ACHN (cell line): ENCODE measurements around the gene HES5.
"Not testable (repeated sequence)": the region's sequence is repeated elsewhere in the genome, so short reads cannot be mapped to it uniquely, and the experiment has no call there.

Experiments used
- DNase-seq: peaks from one replicate; pipeline ENCODE4 v3.0.0-alpha.2; 2015
- in situ Hi-C: cut with HindIII; loops from 2 replicates; pipeline ENCODE4 v1.10.0; 2017; ENCODE audit warnings: low sequenced_read_pairs, low pct_ligation_motif_present, low pct_unique_long_range_greater_than_20kb

The HES5 gene

DNA sequence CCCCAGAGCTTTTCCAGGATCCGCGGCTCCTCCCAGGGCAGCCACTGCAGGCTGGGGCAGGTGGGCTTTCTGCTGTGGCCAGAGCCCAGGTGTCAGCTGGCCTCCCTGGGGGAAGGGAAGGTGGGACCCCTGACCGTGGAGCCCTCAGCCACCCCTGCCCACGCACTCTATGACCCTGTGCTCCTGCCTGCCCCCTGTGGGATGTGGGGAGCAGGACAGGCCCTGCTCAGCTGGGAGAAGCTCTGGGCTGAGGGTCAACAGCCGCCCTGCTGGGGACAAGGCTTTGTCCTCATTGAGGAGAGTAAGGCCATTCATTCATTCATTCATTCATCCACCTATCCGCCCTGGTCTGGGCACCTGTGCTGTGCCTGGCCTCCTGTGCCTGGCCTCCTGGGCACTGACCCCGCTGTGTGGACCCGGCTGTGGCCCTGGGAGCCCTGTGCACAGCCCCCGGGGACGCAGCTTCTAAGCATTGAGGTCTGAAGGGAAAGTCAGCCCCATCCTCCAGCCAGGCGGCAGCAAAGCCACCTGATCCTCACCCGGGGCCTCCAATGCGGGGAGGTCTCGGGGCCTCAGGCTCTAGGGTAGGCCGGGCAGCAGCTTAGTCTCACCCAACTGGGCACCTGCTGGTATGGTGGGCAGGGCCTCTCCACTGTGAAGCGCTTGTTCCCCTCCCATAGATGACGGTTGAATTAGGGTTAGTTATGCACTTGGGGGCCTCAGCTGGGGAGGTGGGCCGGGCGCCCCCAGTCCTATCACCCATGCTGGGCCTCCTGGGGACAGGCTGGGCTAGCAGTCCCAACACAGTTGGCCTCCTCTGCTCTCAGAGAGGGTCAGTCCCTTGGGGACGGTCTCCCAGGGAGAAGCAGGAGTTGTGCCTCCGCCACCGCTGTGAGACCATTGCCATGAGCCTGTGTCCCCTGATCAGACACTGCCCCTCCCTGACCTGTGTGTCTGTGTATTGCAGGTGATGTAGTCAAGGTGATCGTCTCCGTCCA, 32.1 kb upstream of the HES5 start:
- no peak for DNase-seq
- in situ Hi-C loops = no loop called here

DNA sequence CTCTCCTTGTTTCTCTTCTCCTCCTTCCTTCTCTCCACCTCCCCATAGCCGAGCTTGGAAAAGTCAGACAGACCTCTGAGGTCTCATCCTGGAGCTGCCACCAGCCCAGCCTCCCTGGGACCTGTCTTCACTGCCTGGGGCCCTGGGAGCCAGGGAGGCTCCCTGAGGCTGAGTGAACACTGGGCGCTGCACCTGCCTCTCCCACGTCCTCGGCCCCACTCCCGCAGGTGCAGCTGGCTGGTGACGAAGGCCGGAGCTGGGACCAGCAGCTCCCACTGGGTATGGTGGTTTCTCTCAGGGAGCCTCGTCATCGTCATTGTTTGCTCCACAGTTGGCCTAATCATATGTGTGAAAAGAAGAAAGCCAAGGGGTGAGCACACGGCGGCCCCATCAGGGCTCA, 31.4 kb upstream of the HES5 start:
- in situ Hi-C loops = no loop called here
- DNase-seq = no peak

DNA sequence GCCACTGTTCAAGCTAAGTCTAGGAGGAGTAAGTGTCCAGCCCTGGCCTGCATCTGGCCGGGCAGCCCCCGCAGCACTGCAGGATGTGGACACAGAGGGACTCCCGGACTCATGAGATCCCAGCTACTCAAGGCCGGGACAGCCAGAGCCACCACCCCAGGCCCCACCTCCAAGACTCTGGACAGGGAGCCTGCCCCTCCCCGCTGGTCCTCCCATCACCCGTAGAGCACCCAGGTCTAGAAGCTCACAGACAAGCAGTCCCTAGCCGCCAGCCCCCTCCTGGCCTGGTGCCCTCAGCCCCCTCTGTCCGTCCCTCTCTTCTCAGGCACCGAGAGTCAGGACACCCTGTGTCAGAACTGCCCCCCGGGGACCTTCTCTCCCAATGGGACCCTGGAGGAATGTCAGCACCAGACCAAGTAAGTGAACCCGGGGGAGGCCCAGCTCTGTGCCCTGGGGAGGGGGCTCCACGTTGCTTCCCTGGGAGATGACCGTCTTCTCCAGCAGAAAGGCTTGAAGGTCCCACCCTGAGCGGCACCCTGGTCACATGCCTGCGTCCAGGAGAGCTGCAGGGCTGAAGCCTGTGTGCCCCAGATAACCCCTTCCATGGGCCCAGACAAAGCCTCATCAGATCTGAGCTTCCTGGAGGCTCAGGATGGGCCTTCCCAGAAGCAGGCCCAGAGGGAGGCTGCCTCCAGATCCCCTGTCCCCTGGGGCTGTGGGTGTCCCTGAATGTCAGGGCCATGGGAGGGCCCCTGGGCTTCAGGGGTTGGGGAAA, 30.4 kb upstream of the HES5 start:
- DNase-seq = no peak
- in situ Hi-C loops = no loop called here

DNA sequence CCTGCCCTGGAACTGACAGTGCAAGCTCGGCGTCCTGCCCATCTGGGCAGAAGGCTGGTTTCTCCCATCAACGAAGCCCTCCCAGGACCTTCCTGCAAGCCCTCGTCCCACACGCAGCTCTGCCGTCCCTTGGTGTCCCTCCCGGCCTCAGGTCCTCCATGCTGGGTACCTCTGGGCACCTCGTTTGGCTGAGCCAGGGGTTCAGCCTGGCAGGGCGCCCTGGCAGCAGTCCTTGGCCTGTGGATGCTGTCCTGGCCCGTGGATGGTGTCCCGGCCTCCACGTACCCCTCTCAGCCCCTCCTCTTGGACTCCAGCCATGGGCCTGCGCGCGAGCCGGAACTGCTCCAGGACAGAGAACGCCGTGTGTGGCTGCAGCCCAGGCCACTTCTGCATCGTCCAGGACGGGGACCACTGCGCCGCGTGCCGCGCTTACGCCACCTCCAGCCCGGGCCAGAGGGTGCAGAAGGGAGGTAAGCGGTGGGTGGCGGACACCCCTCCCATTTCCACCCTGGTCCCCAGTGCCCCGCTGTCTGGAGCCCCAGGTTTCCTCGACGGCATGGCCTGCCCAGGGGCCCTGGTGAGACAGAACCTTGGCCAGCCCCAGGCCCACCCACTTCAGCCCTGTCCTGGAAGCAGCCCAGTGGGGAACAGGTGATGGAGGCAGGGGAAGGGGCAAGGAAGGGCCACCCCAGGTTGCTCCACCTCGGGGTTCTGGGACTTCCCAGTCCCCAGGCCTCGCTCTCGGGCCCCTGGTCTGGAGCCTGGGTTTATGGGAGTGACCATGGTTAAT, 29.6 kb upstream of the HES5 start:
- in situ Hi-C loops = no loop called here
- no peak for DNase-seq

DNA sequence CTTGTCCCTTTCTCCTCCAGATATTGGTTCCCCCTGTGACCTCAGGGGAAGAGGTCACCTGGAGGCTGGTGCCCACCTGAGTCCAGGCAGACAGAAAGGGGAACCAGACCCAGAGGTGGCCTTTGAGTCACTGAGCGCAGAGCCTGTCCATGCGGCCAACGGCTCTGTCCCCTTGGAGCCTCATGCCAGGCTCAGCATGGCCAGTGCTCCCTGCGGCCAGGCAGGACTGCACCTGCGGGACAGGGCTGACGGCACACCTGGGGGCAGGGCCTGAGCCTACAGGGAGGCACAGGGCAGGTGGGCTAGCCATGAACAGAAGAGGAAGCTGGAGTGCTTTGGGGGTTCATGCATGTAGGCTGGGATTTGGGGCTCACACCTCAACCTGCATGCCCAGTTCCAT, 28.8 kb upstream of the HES5 start:
- DNase-seq = no peak

DNA sequence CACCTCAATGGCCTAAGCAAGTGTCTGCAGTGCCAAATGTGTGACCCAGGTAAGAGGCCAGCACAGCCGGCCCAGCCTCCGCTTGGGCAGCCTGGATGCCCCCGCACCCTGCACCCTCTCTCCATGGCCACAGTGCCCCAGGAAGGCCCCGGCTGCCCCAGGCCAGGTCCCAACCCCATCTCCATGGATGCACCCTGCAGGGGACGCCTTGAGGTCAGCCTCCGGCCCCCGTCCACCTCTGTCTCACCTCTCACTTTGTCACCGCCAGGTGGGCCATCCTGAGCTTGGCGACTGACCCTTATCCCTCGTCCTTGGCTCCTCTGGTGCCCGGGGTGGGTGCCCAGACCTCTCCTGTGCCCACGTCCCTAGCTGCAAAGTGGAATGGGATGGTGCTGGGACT, 28.4 kb upstream of the HES5 start:
- in situ Hi-C loops = no loop called here
- no peak for DNase-seq

More for the DNA sequence above, 28.8 kb upstream of the HES5 start:
- in situ Hi-C loops = no loop called here

DNA sequence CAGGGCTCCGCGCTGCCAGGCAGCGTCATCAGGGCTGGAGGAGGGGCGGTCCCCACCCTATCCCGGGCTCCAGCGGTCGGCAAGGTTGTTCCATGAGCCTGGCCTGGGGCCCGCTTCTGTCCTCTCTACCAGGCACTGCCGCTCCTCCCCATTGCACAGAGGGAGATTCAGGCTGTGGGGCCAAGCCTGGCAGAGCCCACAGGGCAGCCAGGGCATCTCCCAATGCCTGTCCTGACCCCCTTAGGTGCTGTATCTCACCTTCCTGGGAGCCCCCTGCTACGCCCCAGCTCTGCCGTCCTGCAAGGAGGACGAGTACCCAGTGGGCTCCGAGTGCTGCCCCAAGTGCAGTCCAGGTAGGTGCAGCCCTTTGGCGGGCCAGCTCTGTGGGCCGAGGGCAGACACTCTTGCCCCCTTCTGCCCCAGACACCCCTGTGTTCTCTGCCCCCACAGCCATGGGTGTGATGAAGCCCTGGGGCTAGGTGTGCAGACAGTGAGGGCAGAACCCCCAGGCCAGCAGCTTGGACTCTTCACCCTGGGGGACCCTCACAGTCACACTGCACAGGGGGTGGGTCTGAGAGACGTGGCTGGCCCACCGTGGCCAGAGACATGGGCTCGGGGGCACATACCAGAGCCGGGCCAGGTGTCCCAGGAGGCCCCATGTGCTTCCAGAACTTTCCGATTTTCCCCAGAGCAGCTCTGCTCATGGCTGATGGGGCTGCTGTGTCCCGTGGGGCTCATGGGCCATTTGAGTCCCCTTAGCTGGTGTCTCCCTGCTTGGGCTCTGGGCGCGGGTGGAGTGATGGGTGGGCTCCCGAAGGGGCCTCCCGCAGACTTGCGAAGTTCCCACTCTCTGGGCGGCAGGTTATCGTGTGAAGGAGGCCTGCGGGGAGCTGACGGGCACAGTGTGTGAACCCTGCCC, 27.7 kb upstream of the HES5 start:
- no peak for DNase-seq
- in situ Hi-C loops = no loop called here

DNA sequence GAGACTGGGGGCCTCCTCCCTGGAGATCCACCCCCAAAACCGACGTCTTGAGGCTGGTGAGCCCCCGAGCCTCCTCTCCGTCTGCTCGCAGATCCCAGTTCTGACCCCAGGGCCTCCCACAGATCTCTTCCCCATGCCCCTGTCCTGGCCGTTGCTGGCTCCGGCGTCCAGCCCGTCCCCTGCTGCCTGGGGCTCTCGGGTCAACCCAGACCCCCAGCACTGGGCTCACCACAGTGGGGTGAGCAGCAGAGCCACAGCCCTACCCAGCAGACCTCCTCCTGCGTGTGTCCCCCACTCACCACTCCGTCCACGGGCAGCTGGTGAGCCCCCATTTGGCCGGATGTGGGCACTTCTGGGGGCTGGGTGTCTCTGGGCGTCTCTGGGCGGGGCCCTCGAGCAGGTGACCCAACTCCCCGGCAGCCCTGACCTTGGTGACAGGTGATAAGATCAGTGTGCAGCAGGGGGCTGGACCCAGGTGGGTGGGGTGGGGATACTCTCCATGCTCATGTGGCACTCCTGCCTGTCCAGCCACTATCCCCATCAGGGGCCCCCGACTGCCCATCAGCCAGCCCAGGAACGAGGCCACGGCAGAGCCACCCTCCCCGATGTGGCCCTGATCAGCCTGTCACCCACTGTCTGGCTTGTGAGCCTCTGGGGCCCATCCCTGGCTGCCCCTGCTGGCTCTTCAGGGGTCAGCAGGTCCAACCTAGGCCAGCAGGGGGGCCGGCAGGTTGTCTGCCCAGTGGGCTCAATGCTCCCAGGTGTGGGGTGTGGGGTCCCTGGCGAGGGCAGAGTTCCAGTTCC, 26.8 kb upstream of the HES5 start:
- no peak for DNase-seq
- in situ Hi-C loops = no loop called here

DNA sequence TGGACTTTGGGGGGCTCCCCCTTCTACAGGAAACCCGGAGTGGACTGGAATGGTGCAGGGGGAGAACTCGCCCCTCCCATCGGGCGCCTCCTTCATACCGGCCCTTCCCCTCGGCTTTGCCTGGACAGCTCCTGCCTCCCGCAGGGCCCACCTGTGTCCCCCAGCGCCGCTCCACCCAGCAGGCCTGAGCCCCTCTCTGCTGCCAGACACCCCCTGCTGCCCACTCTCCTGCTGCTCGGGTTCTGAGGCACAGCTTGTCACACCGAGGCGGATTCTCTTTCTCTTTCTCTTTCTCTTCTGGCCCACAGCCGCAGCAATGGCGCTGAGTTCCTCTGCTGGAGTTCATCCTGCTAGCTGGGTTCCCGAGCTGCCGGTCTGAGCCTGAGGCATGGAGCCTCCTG, 26.2 kb upstream of the HES5 start, which contains the start of gene TNFRSF14:
Gene TNFRSF14 (plus strand): TSS at position 95 of the 401 bp plus-strand sequence. CDS start 294 bp downstream, at position 389.
- peak; percentile 58 for DNase-seq
- in situ Hi-C loops = no loop called here

DNA sequence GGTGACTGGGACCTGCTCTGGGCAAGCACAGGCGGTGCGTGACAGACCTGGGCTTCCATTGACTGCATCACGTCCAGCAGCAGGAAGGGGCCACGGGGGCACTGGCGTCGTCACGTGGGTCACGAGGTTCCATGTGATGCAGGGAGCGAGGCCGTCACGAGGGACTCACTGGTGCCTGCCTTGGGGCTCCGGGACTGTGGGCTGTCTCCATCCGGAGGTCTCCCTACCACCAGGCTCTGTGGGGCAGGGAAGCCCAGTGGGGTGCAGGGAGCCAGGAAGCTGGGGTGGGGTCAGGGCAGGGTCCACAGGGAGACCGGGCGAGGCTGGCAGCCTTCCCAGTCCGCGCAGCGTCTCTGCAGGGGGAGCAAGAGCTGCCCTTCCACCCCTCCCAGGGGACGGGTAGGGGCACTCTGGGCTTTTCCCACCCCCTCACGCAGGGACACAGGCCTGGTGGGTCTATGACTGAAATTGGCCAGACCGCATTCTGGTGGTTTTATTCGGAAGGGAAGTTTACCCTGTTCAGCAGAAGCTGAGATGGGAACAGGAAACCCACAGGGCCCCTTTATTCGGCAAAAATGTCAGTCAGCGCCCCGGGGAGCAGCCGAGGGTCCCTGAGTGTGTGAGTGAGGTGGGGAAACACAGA, 25.7 kb upstream of the HES5 start:
- in situ Hi-C loops = no loop called here
- no peak for DNase-seq

DNA sequence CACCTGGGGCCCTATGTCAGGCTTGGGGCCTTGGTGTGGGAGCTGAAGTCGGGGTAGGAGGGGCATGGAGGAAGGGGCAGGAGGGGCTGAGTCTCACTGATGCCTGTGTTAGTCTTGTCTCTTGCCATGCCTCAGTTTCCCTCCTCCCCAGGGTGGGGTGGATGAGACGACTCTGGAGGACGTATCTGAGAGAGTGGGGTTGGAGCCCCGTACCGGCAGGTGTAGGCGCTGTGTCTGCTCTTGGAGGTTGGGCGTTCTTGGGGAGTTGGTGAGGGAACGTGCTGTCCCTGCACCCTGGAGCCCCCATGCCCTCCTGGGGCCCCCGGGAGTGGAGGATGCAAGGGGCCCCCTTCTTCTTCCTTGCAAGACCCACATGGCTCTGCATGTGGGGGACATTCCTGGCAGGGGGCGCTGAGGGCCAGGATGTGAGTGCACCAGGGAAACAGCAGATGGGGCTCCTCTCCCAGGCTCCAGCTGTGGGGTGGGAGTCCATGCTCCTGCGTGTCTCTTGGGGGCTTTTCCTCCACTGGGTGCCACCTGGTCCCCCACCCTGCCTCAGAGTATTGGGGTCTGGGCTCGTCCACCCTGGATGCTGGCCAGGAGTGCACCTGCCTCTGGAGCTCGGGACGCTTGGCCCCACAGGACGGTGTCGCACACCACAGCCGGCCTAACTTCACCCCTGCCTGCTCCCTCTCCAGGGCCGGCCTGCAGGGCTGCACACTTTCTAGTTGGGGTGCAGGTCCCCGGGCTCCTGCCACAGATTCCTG, 24.7 kb upstream of the HES5 start:
- DNase-seq = peak; percentile 32
- in situ Hi-C loops = no loop called here

DNA sequence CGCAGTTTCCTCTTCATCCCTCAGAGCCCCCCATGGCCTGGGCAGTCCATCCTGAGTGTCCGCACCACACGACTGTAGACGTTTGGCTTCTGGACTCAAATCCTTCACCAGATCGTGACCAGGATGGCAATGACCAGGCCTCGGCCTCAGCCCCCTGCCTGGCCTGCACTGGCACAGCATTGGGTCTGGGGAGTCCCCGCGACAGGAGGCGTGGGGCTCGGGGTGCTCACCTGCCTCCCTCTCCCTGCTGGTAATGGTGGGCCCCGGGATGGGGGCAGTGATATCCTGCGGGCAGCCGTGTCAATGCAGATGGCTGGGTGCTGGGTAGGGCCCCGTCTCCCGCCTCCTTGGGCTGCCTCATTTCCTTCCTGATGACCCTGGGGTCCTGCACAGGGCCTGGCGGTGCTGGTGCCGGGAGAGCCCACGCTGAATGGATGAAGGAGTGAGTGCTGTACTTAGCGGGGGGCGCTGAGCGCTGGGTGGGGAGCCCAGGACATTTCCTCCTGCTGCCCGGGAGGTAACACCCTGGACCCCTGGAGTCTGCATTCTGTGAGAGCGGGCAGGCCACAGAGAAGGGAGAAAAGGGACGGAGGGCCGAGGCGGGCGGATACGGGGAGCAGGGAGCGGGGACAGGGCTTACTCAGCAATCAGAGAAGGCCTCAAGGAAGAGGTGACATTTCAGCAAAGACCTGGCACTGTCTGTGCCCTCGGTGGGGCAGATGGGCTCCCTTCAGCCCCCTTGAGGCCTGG, 24.0 kb upstream of the HES5 start:
- no peak for DNase-seq
- in situ Hi-C loops = no loop called here

DNA sequence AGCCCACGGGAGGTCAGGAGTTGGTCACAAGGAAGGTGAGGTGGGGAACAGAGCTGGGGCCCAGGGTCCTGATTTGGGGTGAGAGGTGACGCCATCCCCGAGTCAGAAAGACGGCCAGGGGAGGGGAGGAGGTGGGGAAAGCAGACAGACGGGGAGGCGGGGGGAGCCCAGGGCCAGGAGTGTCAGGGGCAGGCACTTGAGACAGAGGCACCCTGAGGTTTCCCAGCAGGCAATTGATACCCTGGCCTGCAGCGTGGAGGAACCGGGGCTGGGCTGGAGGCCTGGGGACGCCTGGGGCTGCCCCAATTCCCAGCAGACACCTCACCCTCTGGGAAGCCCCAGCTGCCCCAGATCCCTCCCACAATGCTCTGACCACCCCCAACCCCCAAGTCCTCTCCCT, 23.0 kb upstream of the HES5 start:
- in situ Hi-C loops, DNase-seq: not testable (repeated sequence)

DNA sequence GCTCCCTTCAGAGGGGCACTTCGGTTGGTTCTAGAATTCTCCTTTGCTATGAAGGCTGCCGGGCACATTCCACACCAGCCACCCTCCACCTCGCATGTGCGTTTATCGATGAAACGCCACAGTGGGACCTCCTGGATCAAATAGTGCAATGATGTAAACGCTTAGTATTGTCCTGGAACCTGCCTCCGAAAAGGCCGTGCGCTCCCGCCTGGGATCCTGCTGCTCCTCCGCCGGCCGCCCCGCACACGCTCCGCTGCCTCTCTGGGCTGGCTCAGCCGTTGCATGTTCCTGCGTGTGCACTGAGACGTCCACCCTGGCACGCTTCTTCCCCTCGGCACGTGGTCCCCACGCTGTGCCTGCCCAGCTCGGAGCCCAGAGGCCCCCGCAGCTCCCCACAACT, 22.1 kb upstream of the HES5 start:
- in situ Hi-C loops = no loop called here
- no peak for DNase-seq

DNA sequence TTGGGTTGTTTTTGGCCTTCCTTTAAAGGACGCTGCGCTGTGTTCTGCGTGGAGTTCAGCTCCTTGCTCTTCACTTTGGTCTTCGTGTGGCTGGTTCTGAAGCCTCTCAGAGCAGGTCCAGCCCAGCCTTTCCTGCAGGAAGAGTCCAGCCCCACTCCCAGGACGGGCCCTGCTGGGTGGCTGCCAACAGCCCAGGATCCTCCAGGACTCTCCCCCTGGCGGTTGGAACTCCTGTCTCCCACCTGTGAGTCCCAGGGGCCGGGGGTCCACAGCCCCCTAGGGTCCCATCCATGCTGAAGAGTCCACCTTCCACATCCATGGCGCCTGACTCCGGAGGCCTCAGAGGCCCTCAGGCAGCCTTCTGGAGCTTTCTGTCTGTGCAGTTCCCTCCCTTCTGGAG, 21.5 kb upstream of the HES5 start:
- in situ Hi-C loops, DNase-seq: not testable (repeated sequence)
